Upper lobe of right lung (tissue), 1 donor: ENCODE results near the gene SEC16A. TPM values are rescaled to one million over a fixed set of nuclear protein-coding genes. Genes with fewer than 3 reads are reported as not detected.

ENCODE experiments used
- ATAC-seq: fragments of 200-7000 bp; cut with Tn5 transposase; one replicate; pipeline ENCODE4 v1.9.1; 2020; ENCODE audit warnings: mild to moderate bottlenecking, moderate library complexity
- DNase-seq: peaks from one replicate; pipeline ENCODE4 v3.0.0-alpha.2; 2020
- H3K27ac ChIP-seq: fragments of 200-600 bp; one replicate; pipeline ENCODE4 v1.8.0; 2022
- H3K27me3 ChIP-seq: fragments of 200-600 bp; one replicate; pipeline ENCODE4 v1.8.0; 2022; ENCODE audit warnings: mild to moderate bottlenecking
- H3K36me3 ChIP-seq: fragments of 200-600 bp; one replicate; pipeline ENCODE4 v1.8.0; 2022
- H3K4me1 ChIP-seq: fragments of 200-600 bp; one replicate; pipeline ENCODE4 v1.8.0; 2022
- H3K4me3 ChIP-seq: fragments of 200-600 bp; one replicate; pipeline ENCODE4 v1.8.0; 2022; ENCODE audit warnings: mild to moderate bottlenecking
- H3K9me3 ChIP-seq: fragments of 200-600 bp; one replicate; pipeline ENCODE4 v1.8.0; 2022
- intact Hi-C: fragments of 100-400 bp; cut with DNase I; formaldehyde crosslinking; loops from one replicate; pipeline ENCODE4 v1.11.0; 2022
- total RNA-seq: library from RNA; stranded (reverse); fragmentation: NEBNext Ultra II Directional; extraction: Animal tissue kit (Norgen Biotek cat#: 25700); gene quantifications from one replicate; pipeline ENCODE4 v1.2.1, GENCODE V29; 2021
- TF ChIP-seq, protein P1 (sequence below): fragments of 200-600 bp; IDR thresholded peaks from one replicate; pipeline ENCODE4 v1.8.0; 2022; ENCODE audit warnings: antibody characterized with exemption
- donor health status: DM: no; HTN: yes; CAD: no; lungs with severe emphysema.

SEC16A gene
- total RNA-seq, 1 donor from 2014 or later: 63.7 TPM

DNA sequence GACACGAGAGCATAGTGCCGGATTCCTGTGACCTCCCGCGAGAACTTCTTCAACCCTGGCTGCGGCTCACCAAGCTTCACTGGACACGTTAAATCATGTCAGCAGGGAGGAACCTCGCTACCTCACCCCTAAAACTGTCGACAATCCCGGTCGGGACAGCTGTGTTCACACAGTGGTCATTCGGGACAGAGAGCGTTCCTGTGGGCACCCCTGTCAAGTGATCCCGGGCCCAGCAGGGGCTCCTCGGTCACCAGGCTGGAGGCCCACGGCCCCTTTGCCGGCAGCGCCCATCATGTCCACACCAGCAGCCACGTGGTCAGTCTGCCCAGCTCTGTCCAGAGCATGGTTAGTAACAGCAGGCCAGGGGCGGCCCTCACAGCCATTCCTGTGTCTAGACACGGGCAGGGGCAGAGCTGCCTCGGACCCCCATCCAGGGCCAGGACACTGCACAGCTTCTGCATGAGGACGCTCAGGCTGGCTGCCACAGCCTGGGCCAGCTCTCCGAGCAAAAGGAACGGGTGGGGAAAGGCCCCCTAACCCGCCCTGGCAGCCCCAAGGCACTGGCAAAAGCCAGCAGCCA, 46.7 kb downstream of the SEC16A start:
- TF ChIP-seq, protein P1, sequence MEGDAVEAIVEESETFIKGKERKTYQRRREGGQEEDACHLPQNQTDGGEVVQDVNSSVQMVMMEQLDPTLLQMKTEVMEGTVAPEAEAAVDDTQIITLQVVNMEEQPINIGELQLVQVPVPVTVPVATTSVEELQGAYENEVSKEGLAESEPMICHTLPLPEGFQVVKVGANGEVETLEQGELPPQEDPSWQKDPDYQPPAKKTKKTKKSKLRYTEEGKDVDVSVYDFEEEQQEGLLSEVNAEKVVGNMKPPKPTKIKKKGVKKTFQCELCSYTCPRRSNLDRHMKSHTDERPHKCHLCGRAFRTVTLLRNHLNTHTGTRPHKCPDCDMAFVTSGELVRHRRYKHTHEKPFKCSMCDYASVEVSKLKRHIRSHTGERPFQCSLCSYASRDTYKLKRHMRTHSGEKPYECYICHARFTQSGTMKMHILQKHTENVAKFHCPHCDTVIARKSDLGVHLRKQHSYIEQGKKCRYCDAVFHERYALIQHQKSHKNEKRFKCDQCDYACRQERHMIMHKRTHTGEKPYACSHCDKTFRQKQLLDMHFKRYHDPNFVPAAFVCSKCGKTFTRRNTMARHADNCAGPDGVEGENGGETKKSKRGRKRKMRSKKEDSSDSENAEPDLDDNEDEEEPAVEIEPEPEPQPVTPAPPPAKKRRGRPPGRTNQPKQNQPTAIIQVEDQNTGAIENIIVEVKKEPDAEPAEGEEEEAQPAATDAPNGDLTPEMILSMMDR: no peak
- Histone ChIP-seq H3K4me1 (peaks cover 21% of the 10 kb centered on the region), H3K27ac (no peak overlapping the region), H3K4me3 (no peak overlapping the region), H3K36me3 (peaks cover 19% of the 10 kb centered on the region), H3K27me3 (no peaks in the 10 kb centered on the region), H3K9me3 (no peaks in the 10 kb centered on the region)
- no peak for ATAC-seq
- intact Hi-C loops: no loop called here
- DNase-seq: no peak

DNA sequence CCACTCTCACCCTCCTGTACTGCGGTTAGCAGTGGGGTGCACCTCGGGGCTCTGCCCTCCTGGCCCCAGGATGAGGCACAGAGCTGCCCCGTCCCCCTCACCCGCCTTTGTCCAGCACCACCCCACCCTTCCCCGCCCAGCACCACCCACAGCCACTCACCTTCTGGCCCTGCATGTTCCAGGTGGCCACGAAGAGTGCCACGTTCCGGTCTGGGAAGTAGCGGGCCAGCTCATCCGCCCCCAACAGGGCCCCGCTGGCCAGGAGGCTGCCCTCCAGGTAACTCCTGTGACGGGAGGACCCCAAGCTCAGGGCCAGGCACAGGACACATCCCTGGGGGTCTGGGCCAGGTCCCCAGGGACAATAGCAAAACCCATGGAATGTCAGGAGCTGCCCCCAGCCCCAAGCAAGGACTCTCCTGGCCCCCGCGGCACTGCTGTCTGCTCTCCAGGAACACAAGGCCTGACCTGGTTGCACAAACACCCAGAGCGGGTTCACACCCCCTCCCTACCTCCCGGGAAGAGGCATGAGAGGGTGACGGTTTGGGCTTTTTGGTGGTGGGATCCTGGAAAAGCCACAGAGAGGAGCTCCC, 48.2 kb downstream of the SEC16A start:
- Histone ChIP-seq H3K4me1 (peaks cover 16% of the 10 kb centered on the region), H3K27me3 (no peaks in the 10 kb centered on the region), H3K36me3 (peaks cover 20% of the 10 kb centered on the region), H3K27ac (no peak overlapping the region), H3K4me3 (no peak overlapping the region), H3K9me3 (no peaks in the 10 kb centered on the region)
- TF ChIP-seq, protein P1: no peak
- intact Hi-C loops: no loop called here
- no peak for ATAC-seq
- no peak for DNase-seq

DNA sequence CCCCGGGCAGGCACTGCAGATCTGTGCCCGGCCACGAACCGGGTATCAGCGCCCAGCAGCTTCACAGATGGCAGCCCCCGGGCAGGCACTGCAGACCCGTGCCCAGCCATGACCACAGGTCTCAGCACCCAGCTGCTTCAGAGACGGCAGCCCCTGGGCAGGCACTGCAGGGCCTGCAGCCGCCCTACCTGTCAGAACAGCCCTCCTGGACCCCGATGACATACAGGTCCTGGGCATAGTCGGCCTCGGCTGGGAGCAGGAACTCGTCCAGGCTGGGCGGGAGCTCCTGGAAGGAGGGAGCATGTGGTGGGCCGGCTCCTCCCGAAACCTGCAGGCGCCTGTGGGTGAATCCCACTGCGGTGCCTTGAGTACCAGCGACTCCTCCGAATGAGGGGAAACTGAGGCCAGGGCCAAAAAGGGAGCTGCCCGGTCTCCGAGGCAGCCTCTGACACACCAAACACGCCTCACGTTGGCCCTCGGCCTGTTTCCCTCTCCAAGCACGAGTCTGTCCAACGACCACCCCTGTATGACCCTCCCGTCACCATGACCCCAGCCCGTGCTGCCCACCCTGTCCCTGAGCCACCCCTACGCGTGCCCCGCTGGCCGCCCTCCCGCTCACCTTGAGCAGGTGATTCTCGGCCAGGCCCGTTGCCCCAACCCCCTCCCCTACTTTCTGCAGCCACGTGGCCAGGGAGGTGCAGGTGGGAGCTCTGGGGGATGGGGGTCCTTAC, 48.8 kb downstream of the SEC16A start:
- H3K9me3 ChIP-seq: no peaks in the 10 kb centered on the region
- no peak overlapping the region for H3K27ac ChIP-seq
- H3K27me3 ChIP-seq: no peaks in the 10 kb centered on the region
- TF ChIP-seq, protein P1: no peak
- intact Hi-C loops: no loop called here
- H3K4me3 ChIP-seq: no peak overlapping the region
- ATAC-seq (no peak), DNase-seq (no peak)
- peaks cover 25% of the 10 kb centered on the region for H3K36me3 ChIP-seq
- peaks cover 16% of the 10 kb centered on the region for H3K4me1 ChIP-seq

DNA sequence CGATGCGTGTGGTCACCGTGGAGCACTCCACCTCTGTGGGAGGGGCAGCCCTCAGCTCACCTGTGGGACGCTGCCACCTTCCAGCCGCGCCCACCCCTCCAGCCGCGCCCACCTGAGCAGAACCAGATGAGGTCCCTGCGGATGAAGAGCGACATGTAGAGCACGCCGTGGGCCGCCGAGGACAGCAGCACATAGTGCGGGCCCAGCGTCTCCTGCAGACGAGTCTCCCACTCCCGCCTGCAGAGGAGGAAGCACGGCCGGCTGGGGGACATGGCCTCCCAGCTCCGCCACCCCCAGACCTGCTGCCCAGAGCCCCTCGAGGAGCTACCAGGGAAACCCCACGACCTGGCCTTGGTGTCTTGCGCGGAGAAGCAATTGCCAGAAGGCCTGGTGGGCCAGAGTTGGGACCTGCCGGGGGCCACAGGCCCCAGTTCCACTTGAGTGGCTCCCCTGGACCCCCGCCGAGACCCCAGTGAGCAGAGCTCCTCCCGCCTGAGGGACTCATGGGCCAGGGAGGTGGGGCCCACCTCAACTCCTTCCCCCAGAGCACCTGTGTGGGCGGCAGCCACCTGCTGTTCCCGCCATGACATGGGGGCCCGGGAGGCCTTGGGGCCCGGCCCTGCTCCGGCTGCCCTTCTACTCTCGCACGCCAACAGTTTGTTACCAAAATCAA, 49.7 kb downstream of the SEC16A start:
- Histone ChIP-seq H3K27ac (no peak overlapping the region), H3K36me3 (peaks cover 30% of the 10 kb centered on the region), H3K9me3 (no peaks in the 10 kb centered on the region), H3K27me3 (no peaks in the 10 kb centered on the region), H3K4me1 (peaks cover 15% of the 10 kb centered on the region), H3K4me3 (no peak overlapping the region)
- TF ChIP-seq, protein P1: no peak
- intact Hi-C loops: no loop called here
- no peak for DNase-seq
- no peak for ATAC-seq

DNA sequence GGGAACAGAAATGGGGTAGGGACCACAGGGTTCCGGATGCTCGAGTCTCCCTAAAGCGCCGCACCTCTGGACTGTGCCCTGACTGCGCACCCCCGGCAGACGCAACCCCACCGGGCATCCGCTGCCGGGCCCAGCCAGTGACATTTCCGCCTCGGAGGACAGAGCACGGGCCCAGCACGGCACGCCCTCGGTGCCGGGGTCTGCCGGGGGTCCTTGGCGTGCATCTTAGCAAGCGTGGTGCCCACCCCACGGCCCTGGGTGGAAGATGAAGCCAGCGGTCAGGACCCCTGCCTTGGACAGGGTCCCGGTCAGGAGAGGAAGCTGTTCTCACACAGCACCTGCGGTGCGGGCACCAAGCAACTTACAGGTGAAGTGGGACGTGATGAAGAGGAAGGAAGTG, 50.2 kb downstream of the SEC16A start:
- Histone ChIP-seq H3K27me3 (no peaks in the 10 kb centered on the region), H3K27ac (no peak overlapping the region), H3K36me3 (peaks cover 30% of the 10 kb centered on the region), H3K4me3 (no peak overlapping the region), H3K9me3 (no peaks in the 10 kb centered on the region), H3K4me1 (peaks cover 9% of the 10 kb centered on the region)
- intact Hi-C loops: no loop called here
- no peak for ATAC-seq
- TF ChIP-seq, protein P1: no peak
- no peak for DNase-seq
